Endothelial cell of umbilical vein (primary cell): ENCODE results near the gene MAPKAPK2. TPM values are rescaled to one million over a fixed set of nuclear protein-coding genes. Genes with fewer than 3 reads are reported as not detected.

Source experiments
- BruUV-seq: library from RNA; stranded (reverse); fragments of 400-500 nt; replicated peaks from 2 replicates; lab custom pipeline; 2021; lab: Mats Ljungman, UMichigan
- CTCF ChIA-PET: fragments of 300-600, 350-600 bp; sonication (Branson Sonifier 250); formaldehyde crosslinking; loops from one replicate; lab custom pipeline; 2021; ENCODE audit warnings: antibody characterized with exemption, inconsistent platforms; lab: Charles Lee
- POLR2A ChIA-PET: fragments of 300-600, 350-600 bp; sonication (Branson Sonifier 250); formaldehyde crosslinking; loops from one replicate; lab custom pipeline; 2021; ENCODE audit warnings: antibody characterized with exemption, inconsistent platforms; lab: Charles Lee
- DNase-seq: peaks from one replicate; pipeline ENCODE4 v3.0.0-alpha.2; 2011; ENCODE audit warnings: low read depth, low spot score
- FAIRE-seq: peaks from 2 replicates; lab custom pipeline; 2011; peaks lifted over from hg19 to GRCh38; lab: Jason Lieb, UNC
- H2AFZ ChIP-seq: 2 replicates; pipeline ENCODE4 v1.6.0; 2012; ENCODE audit warnings: low read depth, low read length, control low read depth, inconsistent platforms
- H3K27ac ChIP-seq: 2 replicates; pipeline ENCODE4 v1.5.1; 2011; ENCODE audit warnings: low read depth, mild to moderate bottlenecking, control low read depth, low read length, moderate library complexity; ENCODE audit not compliant: insufficient read depth
- H3K27me3 ChIP-seq, 2 experiments: 2 replicates each; pipeline versions ENCODE4 v1.6.0 to v1.6.1; 2011; ENCODE audit warnings: low read length in 2 of 2, mixed read lengths in 1 of 2; ENCODE audit not compliant: control insufficient read depth in 2 of 2, insufficient read depth in 2 of 2
- H3K36me3 ChIP-seq, 2 experiments: 2 replicates in 1 of 2; 3 replicates in 1 of 2; pipeline ENCODE4 v1.5.1; 2011; ENCODE audit warnings: low read length in 2 of 2, mild to moderate bottlenecking in 1 of 2, moderate library complexity in 1 of 2; ENCODE audit not compliant: control insufficient read depth in 2 of 2, insufficient read depth in 2 of 2; ENCODE audit errors: extremely low read depth in 1 of 2
- H3K4me1 ChIP-seq: 3 replicates; pipeline ENCODE4 v1.5.1; 2011; ENCODE audit warnings: mild to moderate bottlenecking, low read length; ENCODE audit not compliant: control insufficient read depth, insufficient read depth; ENCODE audit errors: extremely low read depth
- H3K4me2 ChIP-seq: 2 replicates; pipeline ENCODE4 v1.6.1; 2011; ENCODE audit warnings: low read length, control low read depth, mixed read lengths; ENCODE audit not compliant: insufficient read depth
- H3K4me3 ChIP-seq, 3 experiments: fragments of 200-600 bp in 1 of 3; sonication (generic), shearing (Covaris generic) in 1 of 3; replicated peaks in 1 of 3; 2 replicates each; pipeline ENCODE4 v1.5.1; 2011 to 2016; ENCODE audit warnings: control low read depth in 3 of 3, low read length in 3 of 3, mild to moderate bottlenecking in 2 of 3, inconsistent platforms in 1 of 3, low read depth in 1 of 3, moderate library complexity in 1 of 3; ENCODE audit not compliant: insufficient read depth in 1 of 3
- H3K79me2 ChIP-seq: 2 replicates; pipeline ENCODE4 v1.6.0; 2012; ENCODE audit warnings: low read length, inconsistent platforms; ENCODE audit not compliant: control insufficient read depth, insufficient read depth
- H3K9ac ChIP-seq: replicated peaks from 2 replicates; pipeline ENCODE3; 2011; ENCODE audit warnings: low read length, control low read depth; ENCODE audit not compliant: insufficient read depth; ENCODE audit errors: extremely low read depth
- H3K9me1 ChIP-seq: replicated peaks from 3 replicates; pipeline ENCODE4 v1.6.0; 2011; ENCODE audit warnings: mild to moderate bottlenecking, low read length; ENCODE audit not compliant: control insufficient read depth, insufficient read depth; ENCODE audit errors: extremely low read depth
- H3K9me3 ChIP-seq: replicated peaks from 2 replicates; pipeline ENCODE4 v1.5.1; 2012; ENCODE audit warnings: low read length, inconsistent platforms; ENCODE audit not compliant: control insufficient read depth, insufficient read depth
- H4K20me1 ChIP-seq: replicated peaks from 2 replicates; pipeline ENCODE3; 2011; ENCODE audit warnings: mild to moderate bottlenecking, low read length; ENCODE audit not compliant: control insufficient read depth, insufficient read depth; ENCODE audit errors: extremely low read depth
- CTCF ChIP-seq, 2 donors: IDR thresholded peaks; 1 replicate in 1 of 2; 2 replicates in 1 of 2; pipeline ENCODE4 v1.5.1; 2011; ENCODE audit warnings: low read length in 2 of 2, mild to moderate bottlenecking in 2 of 2, moderate library complexity in 2 of 2, control low read depth in 1 of 2, inconsistent platforms in 1 of 2, low read depth in 1 of 2; ENCODE audit not compliant: insufficient read depth in 1 of 2; ENCODE audit errors: extremely low read depth in 1 of 2
- EZH2 ChIP-seq: IDR thresholded peaks from 2 replicates; pipeline ENCODE4 v1.6.1; 2012; ENCODE audit warnings: borderline replicate concordance, low read depth, mild to moderate bottlenecking, moderate library complexity, low read length, inconsistent platforms; ENCODE audit not compliant: severe bottlenecking
- GATA2 ChIP-seq: IDR thresholded peaks from 2 replicates; pipeline ENCODE4 v1.7.0; 2011; ENCODE audit warnings: low read depth, mild to moderate bottlenecking, moderate library complexity, mixed read lengths, low read length; ENCODE audit not compliant: insufficient read length, insufficient read depth
- dilution Hi-C: fragments of 300-500 bp; cut with MboI; formaldehyde crosslinking; loops from one replicate; pipeline ENCODE4 v1.15.0; 2019; ENCODE audit warnings: low sequenced_read_pairs; ENCODE audit not compliant: extremely low pct_ligation_motif_present
- intact Hi-C: fragments of 100-400 bp; cut with micrococcal nuclease; formaldehyde crosslinking; loops from one replicate; pipeline ENCODE4 v1.10.0; 2022
- polyA plus RNA-seq, 4 experiments: library from polyadenylated mRNA; depleted of rRNA in 3 of 4; stranded (reverse) in 3 of 4; unstranded in 1 of 4; fragments of >200 nt; gene quantifications; 2 replicates each; pipeline versions ENCODE4 v1.2.1 to v1.2.3, GENCODE V29; 2011 to 2012; ENCODE audit warnings: missing spikeins in 1 of 4
- total RNA-seq: library from RNA; stranded (reverse); gene quantifications from 2 replicates; pipeline ENCODE4 v1.2.3, GENCODE V29; 2021

MAPKAPK2 gene
- total and polyA plus RNA-seq, 2 donors (not counting 3 experiments of a cell fraction or from before 2014, with no cell fraction given), result 52.9 to 69.1 TPM

DNA sequence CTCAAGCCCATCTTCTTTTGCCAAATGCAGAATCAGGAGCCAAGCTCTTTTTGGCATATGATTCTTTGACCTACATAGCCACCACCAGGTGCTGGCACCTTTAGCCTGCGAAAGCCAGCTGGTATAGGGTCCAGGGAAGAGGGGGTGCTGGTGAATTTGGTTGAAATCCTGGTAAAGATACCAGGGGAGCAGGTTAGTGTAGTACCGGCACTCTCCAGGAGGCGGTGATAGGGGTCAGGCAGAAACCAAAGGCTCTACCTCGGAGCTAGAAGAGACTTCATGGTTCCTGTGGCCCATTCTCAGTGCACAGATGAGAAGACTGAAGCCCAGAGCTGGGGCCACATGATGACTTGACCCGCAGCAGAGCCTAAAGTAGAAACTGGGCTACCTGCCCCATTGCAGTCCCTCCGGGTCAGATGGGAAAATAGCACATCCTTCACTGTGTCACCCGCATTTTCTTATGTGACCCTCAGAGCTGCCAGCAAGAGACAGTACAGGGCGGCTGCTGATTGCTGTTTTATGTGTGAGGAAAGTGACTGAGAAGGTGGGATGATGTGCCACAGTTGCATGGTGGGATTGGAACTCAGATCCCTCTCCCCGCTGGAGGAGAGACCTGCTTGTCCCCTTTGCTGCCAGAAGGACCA is 49.9 kb downstream of the MAPKAPK2 start:
- no peaks in the 10 kb centered on the region for H4K20me1 ChIP-seq
- no peak overlapping the region for H2AFZ ChIP-seq
- TF ChIP-seq CTCF (IDR thresholded peaks at IDR 0.05; ENCODE audit: extremely low read depth in 1 of 2, insufficient read depth in 1 of 2, low read depth in 1 of 2, low read length in 2 of 2), result peak; percentile 59 to 60
- no peak for TF ChIP-seq GATA2
- TF ChIP-seq EZH2, result no peak
- DNase-seq, result peak; percentile 26
- H3K27me3 ChIP-seq, result no peaks in the 10 kb centered on the region
- peaks cover 2 to 30% of the 10 kb centered on the region in 2 experiments for H3K36me3 ChIP-seq
- ChIA-PET CTCF (interaction anchor here (0.5 to 3.3 kb wide), 22 partner anchors 9 to 765 kb away, joined by 3 to 58 read pairs (median 4); no protein-coding TSS in a partner anchor), POLR2A (no interaction called here)
- dilution Hi-C loops (no loop called here), intact Hi-C loops (loop anchor here (1.0 to 5.0 kb wide), 2 partner anchors 178 to 763 kb away; partner anchors contain the start of gene CR1)
- H3K4me2 ChIP-seq, result no peak overlapping the region
- BruUV-seq, result no TSS peak
- no peaks in the 10 kb centered on the region for H3K9me1 ChIP-seq
- no peak overlapping the region for H3K27ac ChIP-seq
- no peaks in the 10 kb centered on the region for H3K79me2 ChIP-seq
- H3K4me1 ChIP-seq, result peaks cover 13% of the 10 kb centered on the region
- H3K9me3 ChIP-seq, result no peaks in the 10 kb centered on the region
- no peak overlapping the region for H3K4me3 ChIP-seq
- FAIRE-seq, result peak; percentile 24
- no peak overlapping the region for H3K9ac ChIP-seq
